HG03039 (cell line): ENCODE data around the gene AGMO.

Experiments used
- ATAC-seq: cut with Tn5 transposase; IDR thresholded peaks from one replicate; pipeline ENCODE4 v1.9.1; 2021; ENCODE audit warnings: mild to moderate bottlenecking, moderate library complexity; ENCODE audit not compliant: unreplicated experiment

The AGMO gene

DNA sequence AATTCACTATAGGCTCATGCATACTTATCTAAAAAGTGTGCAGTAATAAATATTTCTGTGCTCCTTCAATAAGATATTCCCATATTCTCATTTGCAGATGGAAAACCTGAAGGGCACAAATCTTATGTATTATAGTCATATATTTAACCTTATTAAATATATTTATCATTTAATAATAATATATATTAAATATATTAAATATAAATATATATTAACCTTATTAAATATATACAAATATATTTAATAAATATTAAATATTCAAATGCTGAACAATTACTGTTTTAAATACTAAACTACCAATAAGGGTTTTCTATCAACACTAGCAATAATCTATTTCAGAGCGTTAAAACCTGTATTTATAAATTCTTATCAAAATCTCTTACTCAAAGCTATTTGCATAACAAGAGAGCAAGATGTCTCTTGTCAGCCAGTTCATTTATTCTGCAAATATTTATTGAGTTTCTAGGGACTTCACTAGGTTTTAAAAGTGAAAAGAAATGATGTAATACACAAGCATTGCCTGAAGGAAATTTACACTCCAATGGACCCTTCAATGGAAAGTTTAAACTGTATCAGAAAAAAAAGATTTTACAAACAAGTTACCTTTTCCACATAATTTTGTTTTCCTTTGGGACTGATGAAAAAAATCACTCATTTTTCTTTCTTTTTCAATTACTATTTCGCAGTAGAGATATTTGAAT, 159.2 kb downstream of the AGMO start:
- ATAC-seq = no peak

GRCh38 chr7:15400440-15400839, 161.4 kb downstream of the AGMO start:
- no peak for ATAC-seq

DNA sequence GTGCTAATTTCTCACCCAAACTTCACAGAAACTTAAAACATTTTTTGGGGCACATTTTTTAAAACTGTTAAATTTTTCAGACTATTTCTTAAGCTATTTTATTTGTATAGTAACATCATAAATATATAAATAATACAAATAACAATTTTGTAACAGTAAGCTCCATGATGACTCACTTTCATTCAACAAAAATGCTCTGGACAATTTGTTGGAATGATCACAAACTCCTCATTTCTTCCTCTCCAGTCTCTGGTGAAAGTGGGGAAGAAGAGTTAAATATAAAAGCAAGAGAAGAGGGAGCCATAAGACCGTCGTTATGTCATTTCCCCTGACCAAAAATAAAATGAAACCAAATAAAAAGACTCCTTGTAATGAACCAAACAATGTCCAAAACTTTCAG, 162.4 kb downstream of the AGMO start:
- ATAC-seq = no peak

- no peak for ATAC-seq
These were observed 163.7 kb downstream of the AGMO start for GRCh38 chr7:15397922-15398760.

- no peak for ATAC-seq
These were observed 164.7 kb downstream of the AGMO start for GRCh38 chr7:15397159-15397550.

DNA sequence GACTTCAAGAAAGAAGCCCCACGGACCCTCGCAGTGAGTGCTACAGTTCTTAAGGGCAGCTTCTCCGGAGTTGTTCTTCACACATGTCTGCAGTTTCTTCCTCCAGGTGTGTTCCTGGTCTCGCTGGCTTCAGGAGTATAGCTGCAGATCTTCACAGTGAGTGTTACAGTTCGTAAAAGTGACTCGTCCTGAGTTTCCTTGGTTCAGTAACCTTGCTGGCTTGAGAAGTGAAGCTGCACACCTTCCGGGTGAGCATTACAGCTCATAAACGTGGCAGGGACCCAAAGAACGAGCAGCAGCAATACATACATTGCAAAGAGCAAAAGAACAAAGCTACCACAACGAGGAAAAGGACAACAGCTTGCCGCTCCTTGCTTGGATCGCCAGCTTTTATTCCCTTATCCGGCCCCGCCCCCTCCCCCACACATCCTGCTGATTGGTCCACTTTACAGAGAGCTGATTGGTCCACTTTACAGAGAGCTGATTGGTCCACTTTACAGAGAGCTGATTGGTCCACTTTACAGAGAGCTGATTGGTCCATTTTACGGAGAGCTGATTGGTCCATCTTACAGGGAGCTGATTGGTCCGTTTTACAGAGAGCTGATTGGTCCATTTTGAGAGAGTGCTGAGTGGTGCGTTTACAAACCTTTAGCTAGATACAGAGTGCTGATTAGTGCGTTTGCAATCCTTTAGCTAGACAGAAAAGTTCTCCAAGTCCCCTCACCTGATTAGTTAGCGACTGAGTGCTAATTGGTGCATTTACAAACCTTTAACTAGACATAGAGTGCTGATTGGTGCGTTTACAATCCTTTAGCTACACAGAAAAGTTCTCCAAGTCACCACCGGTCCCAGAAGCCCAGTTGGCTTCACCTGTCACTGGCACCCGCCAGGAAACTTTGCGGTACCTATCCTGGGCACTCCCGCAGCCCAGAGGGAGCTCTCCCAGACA, 165.3 kb downstream of the AGMO start:
- no peak for ATAC-seq

- no peak for ATAC-seq
These were observed 172.7 kb downstream of the AGMO start for GRCh38 chr7:15389073-15389472.

GRCh38 chr7:15378494-15379145, 183.2 kb downstream of the AGMO start:
- ATAC-seq = no peak

- no peak for ATAC-seq
These were observed 185.2 kb downstream of the AGMO start for GRCh38 chr7:15376600-15376999.

DNA sequence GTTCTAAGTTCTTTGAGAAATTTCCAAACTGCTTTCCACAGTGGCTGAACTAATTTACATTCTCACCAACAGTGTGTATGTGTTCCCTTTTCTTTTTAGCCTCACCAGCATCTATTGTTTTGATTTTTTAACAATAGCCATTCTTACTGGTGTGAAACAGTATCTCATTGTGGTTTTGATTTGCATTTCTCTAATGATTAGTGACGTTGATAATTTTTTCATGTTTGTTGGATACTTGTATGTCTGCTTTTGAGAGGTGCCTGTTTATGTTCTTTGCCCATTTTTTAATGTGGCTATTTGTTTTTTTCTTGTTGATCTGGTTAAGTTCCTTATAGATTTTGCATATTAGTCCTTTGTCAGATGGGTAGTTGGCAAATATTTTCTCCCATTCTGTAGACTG, 191.4 kb downstream of the AGMO start:
- no peak for ATAC-seq

DNA sequence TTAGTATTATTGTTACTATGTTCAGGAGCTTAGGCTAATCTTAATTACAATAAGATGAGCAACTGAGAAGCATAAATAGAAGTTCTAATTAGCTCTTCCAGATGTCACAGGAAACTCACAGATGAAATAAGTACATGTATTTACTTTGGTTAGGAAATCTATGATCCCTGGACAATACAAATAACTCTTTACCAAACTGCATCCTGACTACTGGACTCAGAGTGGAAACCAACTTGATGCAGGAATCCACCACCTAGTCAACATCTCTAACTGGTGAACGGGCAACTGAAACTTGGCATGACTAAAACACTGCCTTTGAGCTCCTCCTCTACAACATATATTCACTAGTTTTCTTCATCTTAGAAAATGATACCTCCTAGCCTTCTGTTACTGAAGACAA, 193.2 kb downstream of the AGMO start:
- no peak for ATAC-seq

DNA sequence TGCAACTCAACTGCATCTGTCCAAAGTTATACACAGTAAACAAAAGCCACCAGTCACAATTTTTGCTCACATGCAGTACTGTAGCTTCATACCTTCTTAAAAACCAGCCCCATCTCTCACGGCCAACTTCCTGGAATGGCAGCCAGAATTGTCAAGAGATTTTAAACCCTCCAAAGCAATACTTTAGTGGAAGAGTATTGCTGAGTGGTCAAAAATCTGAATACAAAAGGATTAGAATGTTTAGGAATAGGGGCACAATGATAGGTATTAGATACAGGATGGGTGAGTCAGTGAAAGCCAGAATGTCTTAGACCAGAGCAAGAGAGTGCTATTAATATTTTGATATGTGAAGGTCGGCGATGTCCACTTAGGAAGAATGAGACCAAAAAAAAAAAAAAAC, 193.9 kb downstream of the AGMO start:
- ATAC-seq = no peak

DNA sequence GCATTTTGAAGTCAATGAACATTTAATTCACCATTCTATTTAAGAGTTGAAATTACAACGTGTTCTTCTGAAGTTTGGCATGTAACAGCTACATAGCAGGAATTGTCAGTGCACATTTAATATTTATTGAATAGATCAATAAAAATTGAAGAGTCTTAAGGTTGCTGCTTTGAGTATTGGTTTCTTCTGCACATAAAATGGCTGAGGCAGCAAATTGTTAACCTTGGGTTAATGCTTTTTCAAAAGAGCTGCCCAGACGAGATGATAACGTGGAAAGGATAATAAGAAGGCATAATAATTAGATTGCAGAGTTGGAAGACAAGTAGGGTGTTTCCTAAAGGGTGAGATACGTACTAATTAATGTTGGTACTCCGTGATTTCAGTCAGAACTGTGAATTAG, 203.7 kb downstream of the AGMO start:
- no peak for ATAC-seq

DNA sequence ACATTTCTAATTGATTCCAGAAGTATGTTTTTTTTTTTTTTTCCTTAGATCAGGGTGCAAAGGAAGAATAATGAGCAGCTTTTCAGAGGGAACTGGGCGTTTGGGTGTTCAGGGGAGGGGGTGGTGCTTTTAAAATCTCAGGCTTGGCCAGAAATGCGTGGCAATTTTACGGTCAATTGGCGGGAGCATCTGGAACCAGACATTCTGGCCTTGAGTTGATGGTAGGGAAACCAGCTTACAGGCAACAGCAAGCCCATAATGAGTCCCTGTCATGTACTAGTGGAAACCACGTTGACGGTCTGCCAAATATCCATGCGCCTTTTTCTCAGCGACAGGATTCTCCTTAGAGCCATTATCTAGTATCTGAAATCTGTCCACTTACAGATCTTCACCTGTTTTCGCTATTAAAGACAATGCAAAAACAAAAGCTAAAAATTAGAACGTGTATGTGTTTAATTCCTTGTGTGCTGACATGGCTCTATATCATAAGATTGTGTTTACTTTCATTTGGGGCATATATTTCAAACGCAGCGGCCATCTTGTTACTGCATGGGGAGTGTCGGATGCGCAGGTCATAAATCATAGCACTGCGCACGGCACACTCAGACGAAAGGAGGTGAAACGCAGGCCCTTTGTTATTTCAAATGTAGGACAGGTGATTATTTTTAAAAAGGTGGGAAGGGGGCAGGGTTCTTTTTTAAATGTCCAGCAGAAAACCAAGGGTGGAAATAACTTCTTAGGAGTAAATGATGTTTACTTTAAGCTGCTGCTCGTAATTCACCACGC, 209.2 kb downstream of the AGMO start:
- ATAC-seq = no peak

DNA sequence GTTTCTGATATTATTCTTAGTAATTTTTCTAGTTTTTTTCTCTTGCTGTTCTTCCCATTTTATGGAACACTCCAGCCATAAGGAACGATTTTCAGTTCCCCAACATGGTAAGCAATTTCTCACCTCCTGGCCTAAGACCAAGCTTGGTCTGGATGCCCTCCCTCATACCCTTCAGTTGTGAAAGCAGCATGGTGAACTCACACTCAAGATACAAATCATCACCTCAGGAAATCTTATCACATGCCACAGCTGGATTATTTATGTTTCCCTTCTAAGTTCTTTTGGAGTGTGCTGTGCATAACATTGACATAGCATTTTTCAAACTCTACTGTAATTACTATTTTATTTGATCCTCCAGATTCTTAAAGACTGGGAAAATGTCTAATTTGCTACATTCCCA, 216.6 kb downstream of the AGMO start:
- ATAC-seq = no peak

- ATAC-seq = no peak
These were observed 220.0 kb downstream of the AGMO start for GRCh38 chr7:15341817-15342216.

DNA sequence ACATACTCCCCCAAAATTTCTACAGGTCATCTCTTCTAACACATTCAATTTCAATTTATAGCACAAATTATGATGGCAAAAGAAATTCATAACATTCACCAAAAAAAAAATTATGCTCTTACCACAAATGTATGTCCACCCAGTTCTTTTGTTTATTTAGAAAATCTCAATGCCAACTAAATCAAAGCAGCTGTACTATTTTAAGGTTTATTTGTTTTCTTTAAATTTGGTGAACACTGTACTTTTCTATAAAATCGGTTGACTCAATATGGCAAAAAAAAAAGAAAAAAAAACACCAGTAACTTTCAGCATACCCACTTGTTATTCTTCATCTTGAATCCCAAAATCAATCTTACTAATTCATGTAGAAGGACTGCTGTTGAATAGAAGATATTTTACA, 225.7 kb downstream of the AGMO start:
- no peak for ATAC-seq

- no peak for ATAC-seq
These were observed 226.4 kb downstream of the AGMO start for GRCh38 chr7:15335390-15335789.

DNA sequence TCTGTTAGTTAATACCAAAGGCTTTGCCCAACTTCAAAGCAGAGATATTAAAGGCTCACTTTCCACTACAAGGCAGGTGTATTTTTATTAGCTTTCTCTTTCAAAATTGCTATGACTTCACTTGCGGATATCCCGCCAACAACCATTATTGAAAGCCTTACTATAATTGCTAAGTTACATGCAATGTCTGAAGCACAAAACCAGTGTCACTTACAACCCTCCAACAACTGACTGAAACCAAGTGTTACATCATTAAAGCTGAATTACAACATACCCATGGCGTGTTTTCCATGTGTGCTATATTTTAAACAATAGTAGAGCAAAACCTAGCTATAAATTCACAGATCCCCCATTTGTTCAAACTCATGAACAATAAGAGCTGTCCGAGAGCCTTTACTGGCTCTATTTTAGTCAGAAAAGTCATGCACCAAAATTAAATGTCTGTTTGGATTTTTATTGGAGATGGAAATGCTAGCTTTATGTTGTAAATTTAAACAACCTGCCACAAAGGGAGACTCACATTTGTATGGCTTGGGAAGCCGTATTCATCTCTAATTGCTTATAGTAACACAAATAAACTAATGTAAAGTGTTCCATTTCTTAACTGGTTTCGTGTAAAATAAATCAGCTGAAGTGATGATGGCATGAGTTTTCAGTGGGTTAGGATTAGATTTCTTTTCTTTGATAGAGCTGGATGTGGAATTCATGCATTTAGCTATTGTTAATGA, 227.1 kb downstream of the AGMO start:
- no peak for ATAC-seq
